ENCODE measurements around the gene SEMA4A. TPM values are rescaled to one million over a fixed set of nuclear protein-coding genes. Genes with fewer than 3 reads are reported as not detected.
"Not testable (repeated sequence)": the region's sequence is repeated elsewhere in the genome, so short reads cannot be mapped to it uniquely, and the experiment has no call there.

Gene SEMA4A
- total and polyA plus RNA-seq, 2 of the 8 experiments (the other 6 are each of a cell fraction or from before 2014, with no cell fraction given) = 7.3 to 10.6 TPM

GRCh38 chr1:156186347-156187177 lies 33.2 kb downstream of the SEMA4A start:
- POLR2A ChIA-PET (ENCODE audit: partially characterized antibody) = interaction anchor here (1.5 kb wide), 1 partner anchor 26 kb away, joined by 5 read pairs; the partner anchor contains the start of gene PMF1
- not testable (repeated sequence) for H3K23ac ChIP-seq (ENCODE audit: insufficient read length); H2AFZ ChIP-seq (ENCODE audit: low read length); H3K9ac ChIP-seq (replicated peaks in 1 of 4; ENCODE audit: extremely low read depth in 1 of 4, low read depth in 3 of 4, low read length in 3 of 4); H3K18ac ChIP-seq (ENCODE audit: extremely low read depth, low read length); H2AK5ac ChIP-seq (ENCODE audit: low read depth, low read length); H3K4me1 ChIP-seq (replicated peaks in 1 of 4; ENCODE audit: control insufficient read depth in 3 of 4, insufficient read depth in 4 of 4, low read length in 3 of 4); H4K20me1 ChIP-seq (replicated peaks in 1 of 2; ENCODE audit: control insufficient read depth in 1 of 2, insufficient read depth in 2 of 2, low read length in 2 of 2); H3K36me3 ChIP-seq (ENCODE audit: control insufficient read depth in 2 of 4, insufficient read depth in 4 of 4, low read length in 3 of 4); H3K4ac ChIP-seq (replicated peaks; ENCODE audit: insufficient read length, low read depth, low read length); H2BK12ac ChIP-seq (ENCODE audit: low read depth, low read length); H4K5ac ChIP-seq (ENCODE audit: insufficient read length, low read depth, low read length); DNase-seq (ENCODE audit: low read depth in 1 of 2, low spot score in 2 of 2); H2BK15ac ChIP-seq (ENCODE audit: low read length); H3K56ac ChIP-seq (replicated peaks; ENCODE audit: insufficient read length, low read depth, low read length); H3K4me3 ChIP-seq (ENCODE audit: extremely low read depth in 1 of 4, insufficient read depth in 2 of 4, low read depth in 3 of 4, low read length in 4 of 4); H3K79me1 ChIP-seq (ENCODE audit: low read depth, low read length); H4K91ac ChIP-seq (replicated peaks; ENCODE audit: insufficient read length, low read length); H4K8ac ChIP-seq (ENCODE audit: extremely low read depth, insufficient read depth, low read length); H3K27me3 ChIP-seq (replicated peaks in 1 of 4; ENCODE audit: control insufficient read depth in 3 of 4, extremely low read depth in 1 of 4, insufficient read depth in 3 of 4, low read length in 3 of 4); H3K4me2 ChIP-seq (ENCODE audit: insufficient read depth in 1 of 2, low read depth in 2 of 2, low read length in 2 of 2); H3K14ac ChIP-seq (ENCODE audit: insufficient read length); H2BK20ac ChIP-seq (ENCODE audit: low read length); H2BK5ac ChIP-seq (ENCODE audit: low read depth, low read length); H3K79me2 ChIP-seq (ENCODE audit: control insufficient read depth in 1 of 2, insufficient read depth in 2 of 2, low read length in 2 of 2); H3K23me2 ChIP-seq (ENCODE audit: low read depth, low read length); H3K27ac ChIP-seq (ENCODE audit: low read depth, low read length); FAIRE-seq; H2BK120ac ChIP-seq (replicated peaks; ENCODE audit: low read depth, low read length)
- CTCF ChIA-PET (ENCODE audit: partially characterized antibody) = interaction anchor here (0.6 to 1.8 kb wide), 4 partner anchors 13 to 59 kb away, joined by 3 to 4 read pairs (median 3); no protein-coding TSS in a partner anchor
- peaks cover 14 to 15% of the 10 kb centered on the region in 2 experiments for H3K9me3 ChIP-seq (ENCODE audit: insufficient read depth in 2 of 2, low read depth in 1 of 2, low read length in 1 of 2)
- WGBS, 2 experiments (ENCODE audit: extremely low coverage in 1 of 2, insufficient coverage in 1 of 2, insufficient read length in 1 of 2, insufficient replicate concordance in 2 of 2, low coverage in 1 of 2, low lambda C conversion rate in 2 of 2, missing lambda C conversion rate in 1 of 2) = 98% methylated on average over 2 of the region's 2 CpGs; no CpG with 5 or more reads in 1 of the 2 experiments
